Activated CD8-positive, alpha-beta memory T cell treated with anti-CD3 and anti-CD28 coated beads for 4 hours (primary cell): ENCODE measurements around the gene ROBO2.

Source experiments
- DNase-seq, 2 donors: peaks; one replicate each; pipeline ENCODE4 v3.0.0-alpha.2; 2020; ENCODE audit warnings: low read depth in 2 of 2

Gene ROBO2

GRCh38 chr3:77102951-77103769, 63.3 kb downstream of the ROBO2 start:
- no peak for DNase-seq

GRCh38 chr3:77122652-77123051, 82.8 kb downstream of the ROBO2 start:
- DNase-seq, result no peak

GRCh38 chr3:77125966-77126365, 86.1 kb downstream of the ROBO2 start:
- no peak for DNase-seq

GRCh38 chr3:77134769-77135168, 94.9 kb downstream of the ROBO2 start:
- no peak for DNase-seq

GRCh38 chr3:77137559-77137958, 97.7 kb downstream of the ROBO2 start:
- no peak for DNase-seq

GRCh38 chr3:77139624-77140023, 99.7 kb downstream of the ROBO2 start:
- DNase-seq, result no peak

GRCh38 chr3:77141423-77141822, 101.5 kb downstream of the ROBO2 start:
- no peak for DNase-seq

GRCh38 chr3:77142578-77142977, 102.7 kb downstream of the ROBO2 start:
- no peak for DNase-seq

GRCh38 chr3:77146004-77146403, 106.1 kb downstream of the ROBO2 start:
- no peak for DNase-seq

GRCh38 chr3:77147836-77148578, 108.1 kb downstream of the ROBO2 start:
- DNase-seq, result no peak

GRCh38 chr3:77149382-77149781, 109.5 kb downstream of the ROBO2 start:
- no peak for DNase-seq

GRCh38 chr3:77150028-77150427, 110.1 kb downstream of the ROBO2 start:
- no peak for DNase-seq

GRCh38 chr3:77150759-77151158, 110.9 kb downstream of the ROBO2 start:
- DNase-seq, result no peak

GRCh38 chr3:77158730-77159581, 119.1 kb downstream of the ROBO2 start:
- DNase-seq, result no peak

- DNase-seq, result no peak
These were observed 121.1 kb downstream of the ROBO2 start for GRCh38 chr3:77160931-77161497.

GRCh38 chr3:77169823-77170222, 129.9 kb downstream of the ROBO2 start:
- no peak for DNase-seq

- DNase-seq, result no peak
These were observed 131.1 kb downstream of the ROBO2 start for GRCh38 chr3:77171026-77171425.

- DNase-seq, result no peak
These were observed 139.9 kb downstream of the ROBO2 start for GRCh38 chr3:77179762-77180161.

GRCh38 chr3:77182341-77182740, 142.4 kb downstream of the ROBO2 start:
- no peak for DNase-seq

- no peak for DNase-seq
These were observed 146.4 kb downstream of the ROBO2 start for GRCh38 chr3:77186319-77186718.

GRCh38 chr3:77186728-77187127, 146.8 kb downstream of the ROBO2 start:
- no peak for DNase-seq

GRCh38 chr3:77188210-77188609, 148.3 kb downstream of the ROBO2 start:
- no peak for DNase-seq
